Measurements from ENCODE around the gene CMPK1.
A peak's percentile ranks its signal among the peaks of the same experiment; 100 is the strongest.
"Not testable (repeated sequence)": the region's sequence is repeated elsewhere in the genome, so short reads cannot be mapped to it uniquely, and the experiment has no call there.

CMPK1 gene

DNA sequence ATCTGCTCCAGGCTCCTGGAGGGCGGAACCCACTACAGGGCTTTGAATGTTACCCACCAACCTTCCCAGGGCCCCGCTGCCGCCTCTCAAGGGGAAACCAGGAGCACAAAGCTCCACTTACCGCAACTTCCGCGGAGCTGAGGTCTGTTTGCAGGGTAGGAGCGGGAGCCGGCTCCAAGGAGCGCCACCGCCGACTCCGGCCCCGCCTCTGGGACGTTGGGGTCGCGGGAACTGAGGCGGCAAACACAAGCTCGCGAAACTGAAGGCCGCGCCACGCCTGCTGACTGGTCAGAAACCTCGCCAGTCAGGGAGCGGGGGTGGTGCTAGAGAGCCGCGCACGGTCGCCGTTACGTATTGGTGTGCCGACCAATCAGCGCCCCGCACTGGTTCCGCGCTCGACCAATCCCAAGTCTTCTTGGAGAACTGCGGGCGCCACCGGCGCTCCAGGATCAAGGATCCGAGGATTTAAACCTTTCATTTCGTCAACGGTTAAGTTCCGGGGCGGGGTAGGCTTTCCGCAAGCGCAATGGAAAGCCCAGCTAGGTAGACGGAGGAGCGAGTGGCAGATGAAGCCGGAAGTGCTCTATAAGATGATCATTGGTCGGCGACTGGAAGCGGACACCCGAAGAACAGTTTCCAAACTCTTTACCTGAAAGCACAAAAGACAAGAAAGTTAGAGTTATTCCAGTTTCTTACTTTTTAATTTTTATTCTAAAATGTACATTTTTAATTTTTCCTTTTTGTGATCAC is 19.5 kb upstream of the CMPK1 start, which contains the start of gene STIL:
Gene STIL (minus strand): TSS at position 233 of the 750 bp plus-strand sequence. CDS start 3,828 bp downstream, outside the sequence.
- in situ Hi-C loops (cut with HindIII; ENCODE audit: low pct_ligation_motif_present, low sequenced_read_pairs), result no loop called here
- TF ChIP-seq, protein P1, sequence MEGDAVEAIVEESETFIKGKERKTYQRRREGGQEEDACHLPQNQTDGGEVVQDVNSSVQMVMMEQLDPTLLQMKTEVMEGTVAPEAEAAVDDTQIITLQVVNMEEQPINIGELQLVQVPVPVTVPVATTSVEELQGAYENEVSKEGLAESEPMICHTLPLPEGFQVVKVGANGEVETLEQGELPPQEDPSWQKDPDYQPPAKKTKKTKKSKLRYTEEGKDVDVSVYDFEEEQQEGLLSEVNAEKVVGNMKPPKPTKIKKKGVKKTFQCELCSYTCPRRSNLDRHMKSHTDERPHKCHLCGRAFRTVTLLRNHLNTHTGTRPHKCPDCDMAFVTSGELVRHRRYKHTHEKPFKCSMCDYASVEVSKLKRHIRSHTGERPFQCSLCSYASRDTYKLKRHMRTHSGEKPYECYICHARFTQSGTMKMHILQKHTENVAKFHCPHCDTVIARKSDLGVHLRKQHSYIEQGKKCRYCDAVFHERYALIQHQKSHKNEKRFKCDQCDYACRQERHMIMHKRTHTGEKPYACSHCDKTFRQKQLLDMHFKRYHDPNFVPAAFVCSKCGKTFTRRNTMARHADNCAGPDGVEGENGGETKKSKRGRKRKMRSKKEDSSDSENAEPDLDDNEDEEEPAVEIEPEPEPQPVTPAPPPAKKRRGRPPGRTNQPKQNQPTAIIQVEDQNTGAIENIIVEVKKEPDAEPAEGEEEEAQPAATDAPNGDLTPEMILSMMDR (IDR thresholded peaks at IDR 0.05; ENCODE audit: low read depth, low read length, missing control alignments), result no peak
- H3K36me3 ChIP-seq (replicated peaks), result no peaks in the 10 kb centered on the region
- H3K4me3 ChIP-seq (ENCODE audit: low read depth, low read length), result peak within 1 kb of the TSS; percentile 90
- H3K27ac ChIP-seq, result peak within 1 kb of the TSS; percentile 85
- DNase-seq, result peak; percentile 100
- H3K27me3 ChIP-seq (replicated peaks), result no peaks in the 10 kb centered on the region

GRCh38 chr1:47317841-47318240 is 15.7 kb upstream of the CMPK1 start:
- no peak overlapping the region for H3K4me3 ChIP-seq (ENCODE audit: low read depth, low read length)
- in situ Hi-C loops (cut with HindIII; ENCODE audit: low pct_ligation_motif_present, low sequenced_read_pairs), result no loop called here
- peak overlapping the region; percentile 68 for H3K27ac ChIP-seq
- H3K36me3 ChIP-seq (replicated peaks), result no peaks in the 10 kb centered on the region
- DNase-seq, result peak; percentile 69
- no peaks in the 10 kb centered on the region for H3K27me3 ChIP-seq (replicated peaks)
- TF ChIP-seq, protein P1 (IDR thresholded peaks at IDR 0.05; ENCODE audit: low read depth, low read length, missing control alignments), result no peak

GRCh38 chr1:47319968-47320367 is 13.6 kb upstream of the CMPK1 start:
- H3K27ac ChIP-seq; in situ Hi-C loops (cut with HindIII; ENCODE audit: low pct_ligation_motif_present, low sequenced_read_pairs); H3K27me3 ChIP-seq (replicated peaks); H3K4me3 ChIP-seq (ENCODE audit: low read depth, low read length); H3K36me3 ChIP-seq (replicated peaks); DNase-seq: not testable (repeated sequence)

DNA sequence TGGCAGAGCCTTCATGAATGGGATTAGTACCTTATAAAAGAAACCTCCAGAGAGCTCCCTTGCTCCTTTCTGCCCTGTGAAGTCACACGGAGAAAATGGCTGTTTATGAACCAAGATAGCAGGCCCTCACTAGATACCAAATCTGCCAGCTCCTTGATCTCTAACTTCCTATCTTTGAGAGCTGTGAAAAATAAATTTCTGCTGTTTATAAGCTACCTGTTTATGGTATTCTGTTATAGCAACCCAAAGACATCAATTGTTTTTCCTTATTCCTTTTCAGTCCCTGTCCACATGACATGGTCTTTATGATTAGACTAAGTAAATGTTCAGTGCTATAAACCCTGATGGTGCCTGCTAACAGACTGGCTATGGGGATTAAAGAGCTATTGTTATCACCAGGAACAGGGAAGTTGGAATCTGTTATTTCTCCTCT is 10.0 kb upstream of the CMPK1 start:
- no peak overlapping the region for H3K4me3 ChIP-seq (ENCODE audit: low read depth, low read length)
- no peak overlapping the region for H3K27ac ChIP-seq
- H3K36me3 ChIP-seq (replicated peaks), result no peaks in the 10 kb centered on the region
- in situ Hi-C loops (cut with HindIII; ENCODE audit: low pct_ligation_motif_present, low sequenced_read_pairs), result no loop called here
- DNase-seq, result no peak
- TF ChIP-seq, protein P1 (IDR thresholded peaks at IDR 0.05; ENCODE audit: low read depth, low read length, missing control alignments), result no peak
- no peaks in the 10 kb centered on the region for H3K27me3 ChIP-seq (replicated peaks)

DNA sequence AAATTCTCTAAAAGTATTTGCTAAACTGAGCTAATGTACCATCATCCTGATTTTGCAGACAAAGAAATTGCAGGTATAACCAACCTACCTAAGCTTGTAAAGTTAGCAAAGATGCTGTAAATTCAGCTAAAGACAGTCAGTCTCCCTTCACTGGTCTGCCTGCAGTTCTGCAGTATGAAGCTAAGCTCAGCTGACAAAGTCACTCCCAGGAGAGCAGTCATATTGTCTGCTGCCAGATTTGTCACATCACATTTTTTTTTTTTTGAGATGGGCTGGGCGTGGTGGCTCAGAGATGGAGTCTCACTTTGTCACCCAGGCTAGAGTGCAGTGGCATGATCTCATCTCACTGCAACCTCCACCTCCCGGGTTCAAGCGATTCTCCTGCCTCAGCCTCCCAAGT is 8.9 kb upstream of the CMPK1 start:
- in situ Hi-C loops (cut with HindIII; ENCODE audit: low pct_ligation_motif_present, low sequenced_read_pairs), result no loop called here
- H3K36me3 ChIP-seq (replicated peaks), result no peaks in the 10 kb centered on the region
- no peak for DNase-seq

DNA sequence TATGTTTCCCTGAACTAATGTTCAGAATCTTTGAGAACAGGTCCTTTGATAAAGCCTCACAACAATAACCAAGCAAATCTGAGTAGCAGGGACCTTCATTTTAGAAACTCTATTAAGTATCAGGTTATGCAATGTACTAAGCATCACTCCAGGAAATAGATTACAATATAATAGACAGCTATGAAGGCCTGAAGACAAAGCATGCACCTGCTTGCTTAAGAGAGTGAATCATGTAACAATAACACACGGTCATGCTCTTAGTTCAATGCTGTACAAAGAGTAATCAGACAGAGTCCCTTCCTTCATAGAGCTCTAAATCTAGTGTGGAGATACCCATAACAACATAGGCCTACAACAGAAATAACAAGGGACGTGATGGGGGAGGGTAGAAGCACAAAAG is 8.1 kb upstream of the CMPK1 start:
- DNase-seq, result no peak
- Histone ChIP-seq H3K4me3 (ENCODE audit: low read depth, low read length) (no peak overlapping the region), H3K36me3 (replicated peaks) (no peaks in the 10 kb centered on the region), H3K27ac (no peak overlapping the region), H3K27me3 (replicated peaks) (no peaks in the 10 kb centered on the region)
- TF ChIP-seq, protein P1 (IDR thresholded peaks at IDR 0.05; ENCODE audit: low read depth, low read length, missing control alignments), result no peak
- in situ Hi-C loops (cut with HindIII; ENCODE audit: low pct_ligation_motif_present, low sequenced_read_pairs), result no loop called here

More for the DNA sequence above, 8.9 kb upstream of the CMPK1 start:
- no peak overlapping the region for H3K4me3 ChIP-seq (ENCODE audit: low read depth, low read length)
- no peaks in the 10 kb centered on the region for H3K27me3 ChIP-seq (replicated peaks)
- H3K27ac ChIP-seq, result no peak overlapping the region
- TF ChIP-seq, protein P1 (IDR thresholded peaks at IDR 0.05; ENCODE audit: low read depth, low read length, missing control alignments), result no peak

All from brain microvascular endothelial cell (primary cell).